Endodermal cell (in vitro differentiated cells): ENCODE measurements around the gene PNMA8C. TPM values are rescaled to one million over a fixed set of nuclear protein-coding genes. Genes with fewer than 3 reads are reported as not detected.
A peak's percentile ranks its signal among the peaks of the same experiment; 100 is the strongest.

ENCODE experiments used
- DNase-seq: peaks from one replicate; pipeline ENCODE4 v3.0.0-alpha.2; 2017
- H3K27ac ChIP-seq: 2 replicates; pipeline ENCODE4 v1.5.1; 2013; ENCODE audit warnings: mild to moderate bottlenecking, low read depth, low read length, moderate library complexity
- H3K27me3 ChIP-seq: 2 replicates; pipeline ENCODE4 v1.6.1; 2013; ENCODE audit warnings: mild to moderate bottlenecking, low read length, moderate library complexity; ENCODE audit not compliant: insufficient read depth, control insufficient read depth, poor library complexity, severe bottlenecking
- H3K36me3 ChIP-seq: 2 replicates; pipeline ENCODE4 v1.7.0; 2013; ENCODE audit warnings: mild to moderate bottlenecking, low read length, moderate library complexity; ENCODE audit not compliant: control insufficient read depth, insufficient read depth
- H3K4me1 ChIP-seq: one replicate; pipeline ENCODE4 v1.7.0; 2013; ENCODE audit warnings: low read length; ENCODE audit not compliant: control insufficient read depth, insufficient read depth
- H3K4me3 ChIP-seq: 2 replicates; pipeline ENCODE4 v1.5.1; 2013; ENCODE audit warnings: mild to moderate bottlenecking, low read length, moderate library complexity
- H3K9ac ChIP-seq: 2 replicates; pipeline ENCODE4 v1.6.1; 2013; ENCODE audit warnings: mild to moderate bottlenecking, low read length, moderate library complexity; ENCODE audit not compliant: poor library complexity, severe bottlenecking; ENCODE audit errors: extremely low read depth
- H3K9me3 ChIP-seq: 2 replicates; pipeline ENCODE4 v1.6.1; 2013; ENCODE audit warnings: mild to moderate bottlenecking, low read length, moderate library complexity; ENCODE audit not compliant: control insufficient read depth
- H3K27ac Mint-ChIP-seq: 2 replicates; pipeline ENCODE4 v1.8.0; 2020; ENCODE audit warnings: mixed read lengths
- H3K27me3 Mint-ChIP-seq: 2 replicates; pipeline ENCODE4 v1.8.0; 2021; ENCODE audit warnings: mild to moderate bottlenecking, mixed read lengths; ENCODE audit not compliant: insufficient read depth
- H3K36me3 Mint-ChIP-seq: 2 replicates; pipeline ENCODE4 v1.8.0; 2020; ENCODE audit warnings: low read depth, mixed read lengths
- H3K4me1 Mint-ChIP-seq: 2 replicates; pipeline ENCODE4 v1.8.0; 2020; ENCODE audit warnings: mixed read lengths
- H3K4me3 Mint-ChIP-seq: 2 replicates; pipeline ENCODE4 v1.8.0; 2020; ENCODE audit warnings: mild to moderate bottlenecking, moderate library complexity, mixed read lengths
- H3K9me3 Mint-ChIP-seq: 2 replicates; pipeline ENCODE4 v1.8.0; 2020; ENCODE audit warnings: mild to moderate bottlenecking, mixed read lengths
- WGBS, 2 experiments: methylation state at CpG; one replicate each; pipeline versions ENCODE4 v1.1.5 to v1.1.7; 2013; ENCODE audit warnings: missing lambda C conversion rate in 2 of 2, mixed read lengths in 1 of 2; ENCODE audit not compliant: insufficient coverage in 1 of 2, insufficient read length in 1 of 2; 5-methylcytosine and 5-hydroxymethylcytosine counted together
- total RNA-seq, 2 donors: library from RNA; stranded (reverse); fragmentation: NEBNext Ultra II Directional in 1 of 2; extraction: Animal tissue kit (Norgen Biotek cat#: 25700) in 1 of 2; gene quantifications; 2 replicates in 1 of 2; 3 replicates in 1 of 2; pipeline ENCODE4 v1.2.1, GENCODE V29; 2021
- TF ChIP-seq, protein P1 (sequence below): fragments of 200-600 bp; sonication (generic); conservative IDR thresholded peaks from 2 replicates; pipeline ENCODE4 v1.5.0; 2021; ENCODE audit warnings: antibody characterized with exemption, mild to moderate bottlenecking

PNMA8C gene
- total RNA-seq, 2 donors from 2014 or later: 0.20 to 0.33 TPM

DNA sequence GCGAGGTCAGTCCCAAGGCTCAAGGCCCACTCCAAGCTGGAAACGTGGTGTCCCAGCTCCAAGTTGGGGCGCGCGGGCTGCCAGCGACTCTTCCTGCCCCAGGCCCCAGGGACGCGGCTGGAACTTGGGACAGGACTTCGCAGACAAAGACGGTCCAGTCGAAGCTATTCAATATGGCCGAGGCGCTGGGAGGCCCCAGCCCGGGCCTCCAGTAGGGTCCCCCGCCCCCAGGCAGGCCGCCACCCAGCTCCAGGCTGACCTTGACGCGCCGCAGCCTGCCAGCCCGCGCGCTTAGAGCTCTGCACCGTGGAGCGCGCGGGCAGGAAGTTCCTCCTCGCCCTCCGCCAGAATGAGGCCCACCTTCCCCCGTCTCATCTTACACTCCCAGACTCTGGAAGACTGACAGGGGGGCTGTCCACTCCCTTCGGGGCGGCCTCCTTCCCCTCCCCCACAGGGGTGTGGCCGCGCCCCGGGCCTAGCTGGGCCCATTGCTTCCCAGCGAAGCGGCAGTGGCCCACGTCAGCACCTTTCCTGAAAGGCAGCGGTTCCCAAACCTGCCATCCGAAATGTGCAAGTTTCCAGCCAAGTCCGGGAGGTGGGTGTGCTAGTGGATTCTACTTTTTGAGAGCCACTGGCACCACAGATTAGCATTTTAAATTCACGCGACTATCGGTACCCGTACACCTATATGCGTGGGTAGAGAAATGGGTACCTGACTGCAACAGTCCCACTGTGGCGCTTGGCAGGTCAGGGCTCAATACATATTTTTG, 15.3 kb downstream of the PNMA8C start, which contains the start of gene CCDC8:
Gene CCDC8, minus strand, starts transcription at position 303 of the 770 bp plus-strand sequence. CDS start 754 bp downstream, outside the sequence.
- no peaks in the 10 kb centered on the region for H3K9me3 Mint-ChIP-seq
- TF ChIP-seq, protein P1, sequence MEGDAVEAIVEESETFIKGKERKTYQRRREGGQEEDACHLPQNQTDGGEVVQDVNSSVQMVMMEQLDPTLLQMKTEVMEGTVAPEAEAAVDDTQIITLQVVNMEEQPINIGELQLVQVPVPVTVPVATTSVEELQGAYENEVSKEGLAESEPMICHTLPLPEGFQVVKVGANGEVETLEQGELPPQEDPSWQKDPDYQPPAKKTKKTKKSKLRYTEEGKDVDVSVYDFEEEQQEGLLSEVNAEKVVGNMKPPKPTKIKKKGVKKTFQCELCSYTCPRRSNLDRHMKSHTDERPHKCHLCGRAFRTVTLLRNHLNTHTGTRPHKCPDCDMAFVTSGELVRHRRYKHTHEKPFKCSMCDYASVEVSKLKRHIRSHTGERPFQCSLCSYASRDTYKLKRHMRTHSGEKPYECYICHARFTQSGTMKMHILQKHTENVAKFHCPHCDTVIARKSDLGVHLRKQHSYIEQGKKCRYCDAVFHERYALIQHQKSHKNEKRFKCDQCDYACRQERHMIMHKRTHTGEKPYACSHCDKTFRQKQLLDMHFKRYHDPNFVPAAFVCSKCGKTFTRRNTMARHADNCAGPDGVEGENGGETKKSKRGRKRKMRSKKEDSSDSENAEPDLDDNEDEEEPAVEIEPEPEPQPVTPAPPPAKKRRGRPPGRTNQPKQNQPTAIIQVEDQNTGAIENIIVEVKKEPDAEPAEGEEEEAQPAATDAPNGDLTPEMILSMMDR: no peak
- WGBS, 2 experiments: 10 to 19% methylated on average over 25 to 46 of the region's 46 CpGs
- peak within 1 kb of the TSS; percentile 96 for H3K27ac Mint-ChIP-seq
- H3K27me3 Mint-ChIP-seq: peaks cover 2% of the 10 kb centered on the region
- H3K4me3 ChIP-seq: peak within 1 kb of the TSS; percentile 91
- H3K27me3 ChIP-seq: no peaks in the 10 kb centered on the region
- H3K36me3 Mint-ChIP-seq: peaks cover 14% of the 10 kb centered on the region
- no peaks in the 10 kb centered on the region for H3K9me3 ChIP-seq
- H3K4me1 Mint-ChIP-seq: peaks cover 13% of the 10 kb centered on the region
- H3K36me3 ChIP-seq: peaks cover 17% of the 10 kb centered on the region
- peak within 1 kb of the TSS; percentile 45 for H3K27ac ChIP-seq
- peak within 1 kb of the TSS; percentile 87 for H3K9ac ChIP-seq
- H3K4me3 Mint-ChIP-seq: peak within 1 kb of the TSS; percentile 83
- H3K4me1 ChIP-seq: peaks cover 2% of the 10 kb centered on the region
- peak; percentile 98 for DNase-seq

DNA sequence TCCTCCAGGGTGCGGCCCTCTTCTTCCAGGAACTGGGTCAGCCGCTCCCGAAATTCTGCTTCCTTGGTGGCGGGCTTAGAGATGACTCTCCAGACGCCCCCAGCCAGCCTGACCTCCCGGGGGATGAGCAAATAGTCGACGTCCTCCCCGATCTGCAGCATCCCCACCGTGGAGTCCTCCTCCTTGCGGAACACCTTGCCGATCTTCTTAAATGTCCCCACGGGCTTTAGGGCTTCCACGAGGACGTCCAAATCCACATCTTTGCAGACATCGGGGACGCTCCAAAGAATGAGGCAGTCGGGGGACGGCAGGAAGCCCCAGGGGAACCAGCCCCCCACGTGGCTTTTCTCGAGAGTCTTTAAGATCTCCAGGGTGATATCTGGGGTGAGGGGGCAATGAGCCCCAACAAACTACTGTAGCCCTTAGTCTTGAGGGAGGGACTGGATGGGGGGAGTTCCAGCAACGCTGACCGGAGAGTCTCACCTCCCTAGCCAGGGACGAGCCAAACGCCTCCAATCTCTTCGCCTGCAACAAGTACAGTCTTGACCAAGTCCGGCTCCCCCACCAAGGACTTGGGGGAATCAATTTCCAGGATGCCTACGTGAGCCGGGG, 16.0 kb downstream of the PNMA8C start:
- Histone ChIP-seq H3K4me3 (peak overlapping the region; percentile 91), H3K27me3 (no peaks in the 10 kb centered on the region), H3K4me1 (peaks cover 3% of the 10 kb centered on the region), H3K9me3 (no peaks in the 10 kb centered on the region), H3K27ac (peak overlapping the region; percentile 45), H3K36me3 (peaks cover 17% of the 10 kb centered on the region), H3K9ac (peak overlapping the region; percentile 87)
- peak; percentile 69 for DNase-seq
- Mint-ChIP-seq H3K4me3 (peak overlapping the region; percentile 83), H3K27ac (peak overlapping the region; percentile 96), H3K36me3 (peaks cover 14% of the 10 kb centered on the region), H3K4me1 (peaks cover 20% of the 10 kb centered on the region), H3K9me3 (no peaks in the 10 kb centered on the region), H3K27me3 (peaks cover 8% of the 10 kb centered on the region)
- TF ChIP-seq, protein P1: no peak
- WGBS, 2 experiments: 2 to 5% methylated on average over 10 to 29 of the region's 29 CpGs

DNA sequence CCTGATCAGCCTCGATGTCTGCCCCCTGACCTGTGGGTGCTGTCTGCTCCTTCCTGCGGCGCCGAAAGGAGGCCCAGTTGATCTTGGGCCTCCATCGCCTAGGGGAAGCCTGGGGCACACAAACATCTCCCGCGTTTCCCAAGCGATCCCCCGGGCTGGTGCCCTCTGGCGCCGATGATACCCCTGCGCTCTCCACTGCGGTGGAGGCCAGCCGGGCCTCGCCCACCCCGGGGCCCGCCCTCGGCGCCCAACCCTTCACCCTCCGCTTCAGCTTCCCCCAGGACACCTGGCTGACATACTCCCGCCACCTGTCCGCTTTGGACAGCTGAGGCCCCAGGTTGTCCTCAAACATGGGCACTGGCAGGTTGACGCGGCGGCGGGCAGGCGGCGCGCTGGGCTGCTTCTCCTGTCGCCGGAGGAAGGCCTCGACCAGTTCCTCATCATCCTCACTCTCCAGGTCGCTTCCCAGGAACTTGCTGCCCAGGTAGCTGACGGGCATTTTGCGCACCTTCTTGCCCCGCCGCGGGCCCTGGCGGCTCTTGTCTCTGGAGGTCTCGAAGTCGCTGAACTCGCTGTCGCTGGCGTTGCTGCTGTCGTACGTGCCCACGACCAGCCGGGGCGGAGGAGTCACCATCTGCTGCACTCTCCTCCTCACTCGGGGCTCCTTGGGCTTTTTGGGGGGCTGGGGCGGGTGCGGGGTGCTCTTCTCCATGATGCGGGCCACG, 16.6 kb downstream of the PNMA8C start:
- Histone ChIP-seq H3K9ac (peak overlapping the region; percentile 87), H3K27ac (no peak overlapping the region), H3K4me3 (peak overlapping the region; percentile 91), H3K4me1 (peaks cover 4% of the 10 kb centered on the region), H3K27me3 (no peaks in the 10 kb centered on the region), H3K36me3 (peaks cover 17% of the 10 kb centered on the region), H3K9me3 (no peaks in the 10 kb centered on the region)
- peak overlapping the region; percentile 83 for H3K4me3 Mint-ChIP-seq
- H3K9me3 Mint-ChIP-seq: no peaks in the 10 kb centered on the region
- DNase-seq: peak; percentile 72
- peaks cover 14% of the 10 kb centered on the region for H3K36me3 Mint-ChIP-seq
- TF ChIP-seq, protein P1: peak; percentile 14
- H3K4me1 Mint-ChIP-seq: peaks cover 23% of the 10 kb centered on the region
- peaks cover 11% of the 10 kb centered on the region for H3K27me3 Mint-ChIP-seq
- WGBS, 2 experiments: 15 to 22% methylated on average over 27 to 54 of the region's 54 CpGs
- H3K27ac Mint-ChIP-seq: peak overlapping the region; percentile 96
